ENCODE results near the gene BORCS8.
A peak's percentile ranks its signal among the peaks of the same experiment; 100 is the strongest.
"Not testable (repeated sequence)": the region's sequence is repeated elsewhere in the genome, so short reads cannot be mapped to it uniquely, and the experiment has no call there.

BORCS8 gene

GRCh38 chr19:19152668-19153384 is 39.1 kb downstream of the BORCS8 start:
- FAIRE-seq (no peak), DNase-seq (ENCODE audit: insufficient read length, low spot score) (no peak)

DNA sequence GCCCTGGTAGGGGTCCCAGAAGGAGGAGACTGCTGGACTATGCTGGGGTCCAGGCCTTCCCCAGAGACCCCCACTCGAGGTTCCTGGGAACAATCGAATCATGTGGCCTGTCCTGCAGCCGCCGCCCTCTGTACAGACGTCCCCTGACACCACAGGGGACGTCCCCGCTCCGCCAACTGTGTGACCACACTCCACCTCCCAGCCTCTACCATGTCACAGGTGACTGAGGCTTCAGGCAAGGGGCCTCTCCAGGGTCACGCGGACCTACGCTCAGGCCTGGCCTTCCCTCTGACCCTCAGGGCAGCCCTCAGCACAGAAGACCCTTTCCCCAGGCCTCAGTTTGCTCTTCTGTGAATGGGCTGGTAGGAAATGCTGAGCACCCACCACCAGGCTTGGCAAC is 40.5 kb downstream of the BORCS8 start:
- no peak for FAIRE-seq
- DNase-seq (ENCODE audit: insufficient read length, low spot score), result no peak

GRCh38 chr19:19149435-19149834 is 42.5 kb downstream of the BORCS8 start:
- DNase-seq (ENCODE audit: insufficient read length, low spot score) (no peak), FAIRE-seq (no peak)

DNA sequence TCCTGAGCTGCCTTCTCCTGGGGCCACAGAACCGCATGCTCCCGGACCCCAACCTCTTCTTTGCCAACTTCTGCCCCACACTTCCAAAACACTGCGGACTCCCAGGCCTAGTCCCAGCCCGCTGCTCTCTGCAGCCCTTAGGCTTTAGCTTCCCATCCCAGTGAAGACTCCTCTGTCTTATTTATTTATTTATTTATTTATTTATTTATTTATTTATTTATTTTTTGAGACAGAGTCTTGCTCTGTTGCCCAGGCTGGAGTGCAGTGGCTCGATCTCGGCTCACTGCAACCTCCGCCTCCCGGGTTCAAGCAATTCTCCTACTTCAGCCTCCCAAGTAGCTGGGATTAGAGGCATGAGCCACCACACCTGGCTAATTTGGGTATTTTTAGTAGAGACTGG is 43.4 kb downstream of the BORCS8 start:
- DNase-seq (ENCODE audit: insufficient read length, low spot score); FAIRE-seq: not testable (repeated sequence)

DNA sequence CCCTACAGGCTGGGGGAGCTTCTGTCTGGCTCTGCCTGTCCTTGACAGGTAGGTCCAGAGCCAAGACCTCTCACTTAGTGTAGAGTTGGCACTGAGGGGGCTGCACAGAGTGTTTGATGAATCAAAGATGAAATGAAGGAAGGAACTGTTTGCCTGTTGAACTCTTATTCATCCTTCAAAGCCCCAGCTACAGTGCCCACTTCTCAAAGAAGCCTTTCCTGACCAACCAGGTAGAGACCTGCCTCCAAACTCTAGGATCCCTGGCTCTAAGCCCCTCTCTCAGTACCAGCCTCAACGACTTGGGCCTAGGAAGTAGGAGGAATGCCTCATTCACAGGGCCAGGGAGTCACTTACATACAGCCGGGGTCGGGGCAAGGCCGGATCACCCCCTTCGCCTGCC is 44.6 kb downstream of the BORCS8 start:
- DNase-seq (ENCODE audit: insufficient read length, low spot score), result no peak
- FAIRE-seq, result no peak

DNA sequence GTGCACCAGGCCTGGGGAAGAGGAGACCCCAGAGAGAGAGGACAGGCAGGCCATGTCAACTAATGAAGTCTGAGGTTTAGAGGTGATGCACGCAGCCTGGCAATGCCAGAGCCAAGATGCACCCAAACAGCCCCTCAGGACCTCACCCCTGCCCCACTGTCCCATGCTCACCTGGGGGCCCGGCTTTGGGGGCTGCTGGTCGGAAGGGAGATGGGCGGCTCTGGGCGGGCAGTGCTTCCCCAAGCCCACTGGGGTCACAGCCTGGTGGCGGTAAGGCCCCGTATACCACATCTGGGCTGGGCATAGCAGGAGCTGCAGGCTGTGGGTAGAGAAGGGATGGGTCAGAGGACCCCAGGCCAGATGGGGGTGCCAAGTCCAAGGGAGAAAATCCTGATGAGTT is 45.1 kb downstream of the BORCS8 start:
- DNase-seq (ENCODE audit: insufficient read length, low spot score) (no peak), FAIRE-seq (no peak)

DNA sequence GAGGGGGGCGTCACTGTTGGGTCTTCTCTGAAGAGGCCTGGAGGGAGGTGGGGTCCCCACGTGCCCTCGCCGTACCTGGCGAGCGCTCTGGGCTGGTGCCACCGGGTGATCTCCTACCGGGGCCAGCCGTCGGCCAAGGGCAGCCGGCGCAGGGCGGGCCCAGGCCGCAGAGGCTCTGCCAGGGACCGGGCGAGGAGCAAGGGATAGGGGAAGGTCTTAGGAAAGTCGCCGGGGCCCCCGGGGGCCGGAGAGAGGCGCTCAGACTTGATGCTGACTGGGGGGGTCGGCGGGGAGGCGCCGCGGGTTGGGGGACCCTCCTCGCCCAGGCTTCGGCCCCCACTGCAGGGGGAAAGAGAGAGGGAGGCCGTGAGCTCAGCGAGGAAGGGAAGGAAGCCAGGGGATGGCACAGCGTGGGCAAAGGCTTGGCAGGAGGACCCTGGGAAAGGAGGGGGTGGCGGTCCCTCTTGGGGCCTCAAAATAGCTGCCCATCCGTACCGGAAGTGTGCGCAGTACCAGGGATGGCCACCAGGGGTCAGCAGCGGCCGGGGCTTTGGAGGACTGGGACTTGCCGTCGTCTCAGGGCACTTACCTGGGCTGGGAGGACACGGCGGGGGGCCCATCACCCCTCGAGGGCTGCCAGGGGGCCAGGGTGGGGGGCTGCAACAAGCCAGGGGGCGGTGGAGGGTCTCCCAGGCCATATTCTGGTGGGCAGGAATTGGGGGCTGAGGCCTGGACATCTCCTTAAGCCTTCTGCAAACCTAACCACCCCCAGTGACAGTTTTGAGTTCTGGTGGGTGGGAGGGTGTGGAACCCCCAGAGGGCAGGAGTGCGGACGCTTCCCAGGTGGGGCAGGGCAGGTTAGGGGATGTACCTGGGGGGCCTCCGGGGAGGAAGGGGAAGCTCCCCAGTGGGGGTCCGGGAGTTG is 46.0 kb downstream of the BORCS8 start:
- DNase-seq (ENCODE audit: insufficient read length, low spot score) (peak; percentile 75), FAIRE-seq (peak; percentile 84)

DNA sequence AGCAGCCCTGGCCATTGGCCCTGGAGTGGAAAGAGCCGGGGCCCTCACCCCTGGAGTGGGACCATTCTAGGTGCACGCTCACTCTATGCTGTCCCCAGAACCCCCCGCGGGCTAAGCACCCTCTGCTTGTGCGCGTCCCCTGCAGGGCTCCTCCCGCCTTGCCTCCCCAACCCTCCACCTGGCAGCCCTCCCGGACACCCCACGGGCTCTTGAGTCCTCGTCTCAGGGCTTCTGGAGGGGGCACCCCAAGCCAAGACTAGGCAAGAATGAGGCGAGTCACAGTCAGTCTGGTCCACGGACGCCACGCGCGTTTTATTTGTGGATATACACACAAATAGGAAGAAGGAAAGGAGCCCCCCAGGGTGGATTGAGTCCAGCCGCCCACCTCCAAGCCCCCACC is 46.7 kb downstream of the BORCS8 start:
- FAIRE-seq (no peak), DNase-seq (ENCODE audit: insufficient read length, low spot score) (no peak)

- DNase-seq (ENCODE audit: insufficient read length, low spot score) (no peak), FAIRE-seq (no peak)
Observed at GRCh38 chr19:19142347-19142746, 49.6 kb downstream of the BORCS8 start.

DNA sequence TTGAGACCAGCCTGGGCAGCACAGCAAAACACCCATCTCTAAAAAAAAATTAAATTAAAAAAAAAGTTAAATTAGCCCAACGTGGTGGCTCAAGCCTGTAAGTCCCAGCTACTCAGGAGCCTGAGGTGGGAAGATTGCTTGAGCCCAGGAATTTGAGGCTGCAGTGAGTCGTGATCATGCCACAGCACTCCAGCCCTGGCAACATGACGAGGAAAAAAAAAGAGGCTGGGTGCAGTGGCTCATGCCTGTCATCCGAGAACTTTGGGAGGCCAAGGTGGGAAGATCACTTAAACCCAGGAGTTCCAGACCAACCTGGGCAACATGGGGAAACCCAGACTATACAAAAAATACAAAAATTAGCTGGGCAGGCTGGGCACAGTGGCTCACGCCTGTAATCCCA is 51.5 kb downstream of the BORCS8 start:
- FAIRE-seq, result no peak

DNA sequence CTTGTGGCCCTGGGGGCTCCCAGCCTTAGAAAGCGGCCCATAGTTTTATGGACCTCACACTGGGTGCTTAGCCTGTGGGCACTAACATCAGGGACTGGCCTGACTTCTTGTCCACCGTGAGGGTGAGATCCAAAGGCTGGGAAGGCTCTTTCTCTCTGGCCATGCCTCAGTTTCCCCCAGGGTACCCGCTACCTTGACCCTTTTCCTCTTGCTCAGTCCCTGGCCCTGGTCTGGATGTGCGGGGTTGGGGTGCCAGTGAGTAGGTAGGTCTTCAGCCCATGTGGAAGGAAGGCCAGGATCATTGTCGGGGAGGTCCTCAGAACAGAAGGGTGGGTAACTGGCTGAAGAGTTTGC is 52.1 kb downstream of the BORCS8 start:
- FAIRE-seq, result no peak

More for the DNA sequence above, 51.5 kb downstream of the BORCS8 start:
- no peak for DNase-seq (ENCODE audit: insufficient read length, low spot score)

DNA sequence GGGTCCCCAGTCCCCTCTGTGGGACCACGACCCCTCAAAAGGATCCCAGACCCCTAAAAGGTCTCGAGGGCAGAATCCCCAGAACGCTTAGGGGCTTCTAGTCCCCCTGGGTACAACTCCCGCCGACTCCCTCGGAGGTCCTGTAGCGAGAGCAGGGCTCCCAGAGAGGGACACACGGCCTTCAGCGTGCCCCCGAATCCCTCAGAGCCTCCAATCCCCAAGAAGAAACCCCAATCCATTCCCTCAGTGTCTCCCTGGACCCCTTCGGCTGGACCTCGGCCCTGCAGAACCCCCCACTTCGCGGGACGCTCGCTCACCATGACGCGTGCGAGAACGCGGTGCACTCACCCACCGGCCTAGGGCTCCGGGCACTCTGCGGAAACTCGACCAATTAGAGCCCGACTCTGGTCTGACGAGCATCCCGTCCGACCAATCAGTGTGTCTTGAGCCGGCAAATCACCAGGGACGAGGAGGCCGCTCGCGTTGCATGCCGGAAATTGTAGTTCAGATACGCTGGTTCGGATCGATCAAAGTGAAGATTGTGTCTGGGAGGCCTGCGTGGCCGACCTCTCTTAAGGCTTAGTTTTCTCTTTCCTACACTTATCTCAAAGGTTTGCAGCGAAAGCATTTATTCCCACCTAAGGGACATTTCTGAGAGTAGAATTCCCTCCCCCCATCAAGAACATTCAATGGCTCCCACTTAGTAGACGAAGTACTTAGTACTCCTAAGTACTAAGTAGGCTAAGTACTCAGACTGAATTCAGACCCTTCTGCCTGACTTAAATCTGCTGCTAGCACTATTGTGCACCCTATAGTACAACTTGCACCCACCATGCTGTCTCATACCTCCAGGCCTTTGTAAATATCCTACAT is 53.6 kb downstream of the BORCS8 start, which contains the start of gene TMEM161A:
TMEM161A (minus strand) TSS at position 370 of the 873 bp plus-strand sequence; CDS start at position 320, 50 bp downstream.
- peak; percentile 100 for DNase-seq (ENCODE audit: insufficient read length, low spot score)
- peak; percentile 93 for FAIRE-seq

More for the DNA sequence above, 52.1 kb downstream of the BORCS8 start:
- no peak for DNase-seq (ENCODE audit: insufficient read length, low spot score)

DNA sequence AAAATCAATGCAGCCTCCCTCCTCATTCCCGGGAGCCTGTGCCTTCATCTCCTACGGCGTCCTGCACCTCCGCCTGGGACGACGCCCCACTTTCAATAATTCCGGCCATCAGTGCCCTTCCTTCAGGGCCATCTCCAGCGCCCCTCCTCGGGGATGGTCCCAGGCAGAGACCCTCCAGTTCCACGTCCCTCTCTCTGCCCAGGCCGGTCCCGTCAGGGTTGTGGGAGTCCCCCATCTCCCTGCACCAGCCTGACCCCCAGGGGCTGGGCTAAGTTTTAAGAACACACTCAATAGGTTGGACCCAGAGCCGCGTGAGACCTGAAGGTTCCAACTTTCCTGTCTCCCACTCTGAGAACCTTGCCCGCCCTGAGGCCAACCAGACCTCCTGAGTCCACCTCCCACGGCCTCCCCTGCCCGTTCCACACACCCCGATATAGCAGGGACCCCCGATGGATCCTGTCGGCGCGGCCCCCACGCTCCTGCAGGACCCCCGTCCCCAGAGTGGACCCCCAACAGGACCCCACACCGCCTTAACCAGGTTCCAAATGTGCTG is 54.3 kb downstream of the BORCS8 start:
- FAIRE-seq (no peak), DNase-seq (ENCODE audit: insufficient read length, low spot score) (no peak)

- not testable (repeated sequence) for DNase-seq (ENCODE audit: insufficient read length, low spot score); FAIRE-seq
Observed at GRCh38 chr19:19135713-19136112, 56.2 kb downstream of the BORCS8 start.

GRCh38 chr19:19134687-19135158 is 57.2 kb downstream of the BORCS8 start:
- DNase-seq (ENCODE audit: insufficient read length, low spot score), result no peak
- no peak for FAIRE-seq

DNA sequence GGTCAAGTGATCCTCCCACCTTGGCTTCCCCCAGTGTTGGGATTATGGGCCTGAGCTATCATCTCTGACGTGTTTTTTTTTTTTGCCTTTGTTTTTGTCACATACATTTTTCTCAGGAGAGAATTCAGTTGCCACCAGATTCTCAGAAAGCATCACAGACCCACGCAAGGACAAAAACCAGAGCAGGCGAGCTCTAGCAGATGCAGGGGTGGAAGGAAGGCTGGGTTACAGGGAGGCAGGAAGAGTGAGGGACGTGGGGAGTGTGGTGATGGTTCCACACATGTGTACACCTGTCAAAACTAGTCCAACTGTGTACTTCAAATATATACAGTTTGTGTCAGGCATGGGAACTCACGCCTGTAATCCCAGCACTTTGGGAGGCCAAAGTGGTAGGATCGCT is 58.0 kb downstream of the BORCS8 start:
- DNase-seq (ENCODE audit: insufficient read length, low spot score) (no peak), FAIRE-seq (no peak)

- DNase-seq (ENCODE audit: insufficient read length, low spot score), result no peak
- no peak for FAIRE-seq
Observed at GRCh38 chr19:19132912-19133311, 59.0 kb downstream of the BORCS8 start.

- peak; percentile 13 for FAIRE-seq
Observed at GRCh38 chr19:19131989-19132388, 60.0 kb downstream of the BORCS8 start.

More at GRCh38 chr19:19131989-19132388, 60.0 kb downstream of the BORCS8 start:
- no peak for DNase-seq (ENCODE audit: insufficient read length, low spot score)
